ENCODE results near the gene SLC22A1.
A peak's percentile ranks its signal among the peaks of the same experiment; 100 is the strongest.
"Not testable (repeated sequence)": the region's sequence is repeated elsewhere in the genome, so short reads cannot be mapped to it uniquely, and the experiment has no call there.

The SLC22A1 gene

GRCh38 chr6:160134779-160135547 lies 13.3 kb downstream of the SLC22A1 start:
- TF ChIP-seq, protein P1, sequence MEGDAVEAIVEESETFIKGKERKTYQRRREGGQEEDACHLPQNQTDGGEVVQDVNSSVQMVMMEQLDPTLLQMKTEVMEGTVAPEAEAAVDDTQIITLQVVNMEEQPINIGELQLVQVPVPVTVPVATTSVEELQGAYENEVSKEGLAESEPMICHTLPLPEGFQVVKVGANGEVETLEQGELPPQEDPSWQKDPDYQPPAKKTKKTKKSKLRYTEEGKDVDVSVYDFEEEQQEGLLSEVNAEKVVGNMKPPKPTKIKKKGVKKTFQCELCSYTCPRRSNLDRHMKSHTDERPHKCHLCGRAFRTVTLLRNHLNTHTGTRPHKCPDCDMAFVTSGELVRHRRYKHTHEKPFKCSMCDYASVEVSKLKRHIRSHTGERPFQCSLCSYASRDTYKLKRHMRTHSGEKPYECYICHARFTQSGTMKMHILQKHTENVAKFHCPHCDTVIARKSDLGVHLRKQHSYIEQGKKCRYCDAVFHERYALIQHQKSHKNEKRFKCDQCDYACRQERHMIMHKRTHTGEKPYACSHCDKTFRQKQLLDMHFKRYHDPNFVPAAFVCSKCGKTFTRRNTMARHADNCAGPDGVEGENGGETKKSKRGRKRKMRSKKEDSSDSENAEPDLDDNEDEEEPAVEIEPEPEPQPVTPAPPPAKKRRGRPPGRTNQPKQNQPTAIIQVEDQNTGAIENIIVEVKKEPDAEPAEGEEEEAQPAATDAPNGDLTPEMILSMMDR (IDR thresholded peaks at IDR 0.05; ENCODE audit: borderline replicate concordance, insufficient read depth, low read depth, low read length): no peak
- no peak overlapping the region for H3K4me3 ChIP-seq (ENCODE audit: low read depth, low read length)

- no peak overlapping the region for H3K4me3 ChIP-seq (ENCODE audit: low read depth, low read length)
- TF ChIP-seq, protein P1 (IDR thresholded peaks at IDR 0.05; ENCODE audit: borderline replicate concordance, insufficient read depth, low read depth, low read length): no peak
Measured at GRCh38 chr6:160135907-160136655, 14.5 kb downstream of the SLC22A1 start.

- TF ChIP-seq, protein P1 (IDR thresholded peaks at IDR 0.05; ENCODE audit: borderline replicate concordance, insufficient read depth, low read depth, low read length): no peak
- H3K4me3 ChIP-seq (ENCODE audit: low read depth, low read length): no peak overlapping the region
Measured at GRCh38 chr6:160137130-160137988, 15.7 kb downstream of the SLC22A1 start.

- TF ChIP-seq, protein P1 (IDR thresholded peaks at IDR 0.05; ENCODE audit: borderline replicate concordance, insufficient read depth, low read depth, low read length): peak; percentile 61; the same call in 1 of the 2 replicates
- no peak overlapping the region for H3K4me3 ChIP-seq (ENCODE audit: low read depth, low read length)
Measured at GRCh38 chr6:160137989-160138835, 16.6 kb downstream of the SLC22A1 start.

- TF ChIP-seq, protein P1 (IDR thresholded peaks at IDR 0.05; ENCODE audit: borderline replicate concordance, insufficient read depth, low read depth, low read length): no peak
- H3K4me3 ChIP-seq (ENCODE audit: low read depth, low read length): no peak overlapping the region
Measured at GRCh38 chr6:160138839-160139419, 17.3 kb downstream of the SLC22A1 start.

GRCh38 chr6:160139420-160139851 lies 17.8 kb downstream of the SLC22A1 start:
- no peak overlapping the region for H3K4me3 ChIP-seq (ENCODE audit: low read depth, low read length)
- TF ChIP-seq, protein P1 (IDR thresholded peaks at IDR 0.05; ENCODE audit: borderline replicate concordance, insufficient read depth, low read depth, low read length): no peak

GRCh38 chr6:160140493-160140892 lies 18.9 kb downstream of the SLC22A1 start:
- H3K4me3 ChIP-seq (ENCODE audit: low read depth, low read length): not testable (repeated sequence)

Data from GM12875 (cell line).